SK-N-SH treated with all-trans-retinoic acid at 6 μM for 48 hours (cell line): ENCODE measurements around the gene MMP23B.

ENCODE experiments used
- ATAC-seq: fragments of 200-7000 bp; cut with Tn5 transposase; 3 replicates; pipeline ENCODE4 v1.9.1; 2020; ENCODE audit warnings: mild to moderate bottlenecking, moderate library complexity
- ARNTL ChIP-seq: fragments of 450-650 bp; formaldehyde crosslinking; IDR thresholded peaks from 2 replicates; pipeline ENCODE4 v1.5.0; 2020; ENCODE audit warnings: low read depth, mild to moderate bottlenecking, moderate library complexity, borderline replicate concordance
- BACH2 ChIP-seq: fragments of 250-450 bp; sonication (Bioruptor Pico); IDR thresholded peaks from 2 replicates; pipeline ENCODE4 v1.9.0; 2021; ENCODE audit warnings: mild to moderate bottlenecking, borderline replicate concordance
- CSDC2 ChIP-seq: fragments of 250-450 bp; sonication (Bioruptor Pico); IDR thresholded peaks from 2 replicates; pipeline ENCODE4 v1.5.0; 2020; ENCODE audit warnings: mild to moderate bottlenecking, moderate library complexity
- ESRRG ChIP-seq: fragments of 250-450 bp; sonication (Bioruptor Pico); IDR thresholded peaks from 2 replicates; pipeline ENCODE4 v1.6.1; 2021; ENCODE audit warnings: mild to moderate bottlenecking
- GLIS3 ChIP-seq: fragments of 250-450 bp; sonication (Bioruptor Pico); IDR thresholded peaks from 2 replicates; pipeline ENCODE4 v1.5.0; 2020; ENCODE audit warnings: mild to moderate bottlenecking, moderate library complexity
- ISL1 ChIP-seq: fragments of 250-450 bp; sonication (Bioruptor Pico); IDR thresholded peaks from 2 replicates; pipeline ENCODE4 v2.1.2; 2022; ENCODE audit warnings: mild to moderate bottlenecking, moderate library complexity
- OSR1 ChIP-seq: fragments of 250-450 bp; sonication (Bioruptor Pico); IDR thresholded peaks from 2 replicates; pipeline ENCODE4 v1.8.0; 2022; ENCODE audit warnings: moderate library complexity, mild to moderate bottlenecking, inconsistent platforms
- PPARA ChIP-seq: fragments of 250-450 bp; sonication (Bioruptor Pico); IDR thresholded peaks from 2 replicates; pipeline ENCODE4 v1.5.0; 2020; ENCODE audit warnings: mild to moderate bottlenecking, borderline replicate concordance
- RARB ChIP-seq: fragments of 250-450 bp; sonication (Bioruptor Pico); IDR thresholded peaks from 2 replicates; pipeline ENCODE4 v1.8.0; 2021; ENCODE audit warnings: mild to moderate bottlenecking, moderate library complexity
- SNAI2 ChIP-seq: fragments of 250-450 bp; sonication (Bioruptor Pico); IDR thresholded peaks from 2 replicates; pipeline ENCODE4 v1.5.0; 2020; ENCODE audit warnings: mild to moderate bottlenecking, moderate library complexity
- TCF4 ChIP-seq: fragments of 250-450 bp; sonication (Bioruptor Pico); IDR thresholded peaks from 2 replicates; pipeline ENCODE4 v1.8.0; 2021; ENCODE audit warnings: mild to moderate bottlenecking, moderate library complexity, borderline replicate concordance
- TOX ChIP-seq: fragments of 250-450 bp; sonication (Bioruptor Pico); IDR thresholded peaks from 2 replicates; pipeline ENCODE4 v1.8.0; 2021; ENCODE audit warnings: mild to moderate bottlenecking, moderate library complexity, borderline replicate concordance
- TSHZ2 ChIP-seq: fragments of 250-450 bp; sonication (Bioruptor Pico); IDR thresholded peaks from 2 replicates; pipeline ENCODE4 v1.5.0; 2020; ENCODE audit warnings: mild to moderate bottlenecking, moderate library complexity
- ZC3H10 ChIP-seq: fragments of 250-450 bp; sonication (Bioruptor Pico); IDR thresholded peaks from 2 replicates; pipeline ENCODE4 v1.5.1; 2021; ENCODE audit warnings: mild to moderate bottlenecking, moderate library complexity
- ZFP3 ChIP-seq: fragments of 250-450 bp; sonication (Bioruptor Pico); IDR thresholded peaks from 2 replicates; pipeline ENCODE4 v1.5.0; 2020; ENCODE audit warnings: mild to moderate bottlenecking, moderate library complexity
- ZFP30 ChIP-seq: fragments of 450-650 bp; formaldehyde crosslinking; IDR thresholded peaks from 2 replicates; pipeline ENCODE4 v1.5.0; 2022; ENCODE audit warnings: mild to moderate bottlenecking, moderate library complexity
- ZNF565 ChIP-seq: fragments of 450-650 bp; formaldehyde crosslinking; conservative IDR thresholded peaks from 2 replicates; pipeline ENCODE4 v1.5.0; 2020; ENCODE audit warnings: low read depth, mild to moderate bottlenecking, moderate library complexity
- ZNF70 ChIP-seq: fragments of 450-650 bp; formaldehyde crosslinking; IDR thresholded peaks from 2 replicates; pipeline ENCODE4 v1.5.0; 2020; ENCODE audit warnings: mild to moderate bottlenecking, moderate library complexity
- ZNF8 ChIP-seq: fragments of 450-650 bp; formaldehyde crosslinking; IDR thresholded peaks from 2 replicates; pipeline ENCODE4 v1.5.0; 2020; ENCODE audit warnings: mild to moderate bottlenecking, moderate library complexity
- TF ChIP-seq, protein P1 (sequence below): fragments of 250-450 bp; sonication (Bioruptor Pico); IDR thresholded peaks from 2 replicates; pipeline ENCODE4 v1.5.1; 2020; ENCODE audit warnings: low read depth, mild to moderate bottlenecking, moderate library complexity

Gene MMP23B

DNA sequence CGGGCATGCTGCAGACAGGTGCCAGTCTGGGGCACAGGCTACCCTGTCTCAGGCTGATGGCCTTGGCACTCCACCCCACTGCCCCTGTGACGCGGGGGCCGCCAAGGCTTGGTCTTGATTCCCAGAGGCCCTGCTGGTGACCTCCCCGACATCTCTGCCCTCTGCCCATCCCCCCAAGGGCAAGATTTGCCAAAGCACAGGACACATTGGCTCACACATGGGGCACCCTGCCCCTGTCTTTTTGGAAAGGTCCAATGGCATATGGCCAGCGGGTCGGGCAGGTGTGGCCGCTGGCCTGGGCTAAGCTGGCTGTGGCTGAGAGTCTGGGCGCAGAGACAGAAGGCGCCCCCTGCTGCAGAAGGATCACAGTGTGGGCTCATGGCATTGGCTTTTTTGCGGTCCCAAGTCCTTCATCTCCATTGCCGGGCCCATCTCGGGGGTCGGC is 12.0 kb upstream of the MMP23B start:
- no peak for ATAC-seq

DNA sequence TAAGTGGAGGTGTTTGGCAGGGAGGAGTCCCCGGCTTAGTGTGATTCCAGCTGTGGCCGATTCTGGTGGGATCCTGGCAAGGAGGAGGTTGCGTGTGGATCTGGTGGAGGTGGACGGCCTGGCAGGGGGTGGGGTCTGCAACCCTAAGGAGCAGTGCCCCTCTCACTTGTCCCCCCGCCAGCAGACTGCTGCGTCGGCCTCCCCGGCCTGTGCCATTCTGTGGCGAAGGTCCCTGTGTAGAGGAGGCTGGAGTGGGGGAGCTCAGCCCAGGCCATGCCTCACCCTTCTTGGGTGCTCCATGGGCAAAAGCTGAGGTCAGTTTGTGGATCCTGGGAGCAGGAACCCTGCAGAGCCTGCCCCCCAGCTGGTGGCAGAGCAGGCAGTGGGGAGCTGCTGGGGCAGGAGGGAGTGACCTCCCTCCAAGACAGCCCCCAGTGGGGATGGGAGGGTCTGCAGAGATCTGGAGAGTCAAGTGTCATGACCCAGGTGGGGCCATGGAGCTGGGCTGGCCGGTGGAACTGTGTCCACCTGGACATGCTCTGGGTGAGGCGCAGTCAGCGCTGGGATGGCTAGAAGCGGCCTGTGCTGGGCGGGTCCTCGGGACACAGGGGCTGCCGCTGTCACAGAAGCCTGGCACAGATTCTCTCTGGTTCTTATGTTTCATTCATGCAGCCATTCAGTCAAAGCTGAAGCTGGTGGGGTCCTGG is 11.4 kb upstream of the MMP23B start:
- ATAC-seq: no peak
- TF ChIP-seq ZFP3 (CRISPR knock-in tag) (no peak), TOX (CRISPR knock-in tag) (no peak), BACH2 (no peak), ESRRG (no peak), ISL1 (CRISPR knock-in tag) (no peak), ZNF70 (CRISPR knock-in tag) (no peak)
- TF ChIP-seq, protein P1, sequence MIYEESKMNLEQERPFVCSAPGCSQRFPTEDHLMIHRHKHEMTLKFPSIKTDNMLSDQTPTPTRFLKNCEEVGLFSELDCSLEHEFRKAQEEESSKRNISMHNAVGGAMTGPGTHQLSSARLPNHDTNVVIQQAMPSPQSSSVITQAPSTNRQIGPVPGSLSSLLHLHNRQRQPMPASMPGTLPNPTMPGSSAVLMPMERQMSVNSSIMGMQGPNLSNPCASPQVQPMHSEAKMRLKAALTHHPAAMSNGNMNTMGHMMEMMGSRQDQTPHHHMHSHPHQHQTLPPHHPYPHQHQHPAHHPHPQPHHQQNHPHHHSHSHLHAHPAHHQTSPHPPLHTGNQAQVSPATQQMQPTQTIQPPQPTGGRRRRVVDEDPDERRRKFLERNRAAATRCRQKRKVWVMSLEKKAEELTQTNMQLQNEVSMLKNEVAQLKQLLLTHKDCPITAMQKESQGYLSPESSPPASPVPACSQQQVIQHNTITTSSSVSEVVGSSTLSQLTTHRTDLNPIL (CRISPR knock-in tag): no peak

More for the DNA sequence above, 12.0 kb upstream of the MMP23B start:
- TF ChIP-seq TCF4 (CRISPR knock-in tag) (no peak), CSDC2 (CRISPR knock-in tag) (no peak), ISL1 (CRISPR knock-in tag) (no peak), SNAI2 (no peak), ZFP3 (CRISPR knock-in tag) (no peak)

GRCh38 chr1:1621173-1622009 is 10.6 kb upstream of the MMP23B start:
- ATAC-seq: no peak
- TF ChIP-seq ZNF8 (no peak), TOX (CRISPR knock-in tag) (no peak), TCF4 (CRISPR knock-in tag) (no peak)

DNA sequence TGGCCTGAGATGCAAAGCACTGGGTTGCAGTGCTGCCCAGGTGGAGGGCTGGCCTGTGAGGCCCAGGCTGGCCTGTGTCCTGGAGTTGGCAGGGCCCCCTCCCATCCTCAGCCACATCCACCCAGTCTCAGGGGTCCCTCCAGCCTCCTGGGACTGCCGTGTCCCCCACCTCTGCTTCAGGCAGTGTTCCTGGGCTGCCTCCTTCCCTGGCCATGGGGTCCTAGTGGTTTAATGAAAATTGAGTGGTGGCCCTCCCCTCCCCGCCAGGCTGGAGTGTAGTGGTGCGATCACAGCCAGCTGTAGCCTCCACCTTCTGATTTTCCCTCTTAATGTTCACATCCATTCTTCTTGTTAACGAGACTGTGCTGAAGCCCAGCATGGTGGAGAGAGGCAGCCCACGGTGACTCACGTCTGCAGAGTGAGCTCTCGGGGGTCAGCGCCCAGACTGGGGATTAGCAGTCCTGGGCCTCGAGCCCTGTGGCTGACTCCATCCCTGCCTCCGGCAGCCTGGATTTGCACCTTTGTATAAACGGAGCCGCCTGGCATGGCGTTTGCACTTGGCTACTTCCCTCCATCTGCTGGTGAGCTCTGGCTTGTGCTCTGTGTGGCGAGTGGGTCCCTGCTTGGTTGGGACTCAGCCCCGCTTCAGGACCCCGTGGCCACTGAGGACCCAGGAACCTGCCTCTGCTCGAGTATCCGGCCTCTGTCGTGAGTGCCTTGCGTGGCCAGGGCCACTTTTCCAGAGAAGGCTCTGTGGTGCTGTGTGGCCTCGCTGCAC is 9.8 kb upstream of the MMP23B start:
- no peak for ATAC-seq

More for the DNA sequence above, 9.8 kb upstream of the MMP23B start:
- TF ChIP-seq ZC3H10 (CRISPR knock-in tag): no peak
- TF ChIP-seq ZFP30 (CRISPR knock-in tag): no peak
- no peak for TF ChIP-seq ZNF565 (CRISPR knock-in tag)
- TF ChIP-seq ARNTL (CRISPR knock-in tag): no peak
- no peak for TF ChIP-seq OSR1
- TF ChIP-seq GLIS3 (CRISPR knock-in tag): no peak
- TF ChIP-seq ZFP3 (CRISPR knock-in tag): no peak
- TF ChIP-seq, protein P1 (CRISPR knock-in tag): no peak
- no peak for TF ChIP-seq BACH2
- TF ChIP-seq SNAI2: no peak
- no peak for TF ChIP-seq PPARA (CRISPR knock-in tag)
- TF ChIP-seq ZNF70 (CRISPR knock-in tag): no peak
- no peak for TF ChIP-seq TCF4 (CRISPR knock-in tag)
- no peak for TF ChIP-seq RARB
- no peak for TF ChIP-seq TSHZ2
- TF ChIP-seq TOX (CRISPR knock-in tag): no peak
- no peak for TF ChIP-seq ESRRG
